ENCODE results near the gene GNAQ. TPM values are rescaled to one million over a fixed set of nuclear protein-coding genes. Genes with fewer than 3 reads are reported as not detected.

Gene GNAQ
- total RNA-seq, 1 donor from 2014 or later, result 172 TPM

DNA sequence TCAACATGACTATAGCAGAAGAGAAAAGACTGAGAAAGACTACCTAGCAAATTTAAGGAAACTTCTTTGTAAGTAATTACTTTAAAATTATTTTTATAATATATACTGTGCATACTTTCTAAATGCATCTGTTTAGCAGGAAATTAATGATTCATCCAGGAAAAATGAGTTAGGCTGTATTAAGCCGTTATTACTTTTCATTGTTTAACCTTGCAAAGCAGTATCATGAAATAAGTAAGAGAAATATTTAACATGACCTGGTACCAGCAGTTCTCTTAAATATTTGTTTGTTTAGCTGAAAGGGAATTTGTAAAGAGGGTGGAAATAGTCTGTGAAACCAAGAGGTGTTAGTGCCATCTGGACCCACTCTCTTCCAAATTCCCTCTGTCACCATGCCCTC is 175.0 kb downstream of the GNAQ start:
- DNase-seq (ENCODE audit: low spot score in 2 of 2) (no peak), FAIRE-seq (no peak)

DNA sequence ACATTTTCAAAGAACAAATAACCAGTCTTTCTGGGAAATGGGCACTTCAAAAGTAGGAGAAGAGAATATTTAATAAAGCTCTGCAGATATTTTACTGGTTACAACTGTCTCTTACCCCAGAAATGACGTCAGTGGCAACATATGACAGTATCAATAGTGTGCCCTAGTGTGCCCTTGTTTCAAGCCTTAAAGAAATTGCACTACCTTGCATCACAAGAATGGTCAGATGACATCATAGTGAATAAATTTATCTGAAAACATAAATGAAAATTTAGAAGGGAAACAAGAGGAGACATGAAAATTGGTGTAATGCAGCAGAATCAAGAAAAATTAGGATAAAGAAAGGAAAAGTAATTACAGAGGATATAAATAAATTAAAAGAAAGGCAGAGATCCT is 176.7 kb downstream of the GNAQ start:
- no peak for FAIRE-seq
- DNase-seq (ENCODE audit: low spot score in 2 of 2), result no peak

- no peak for FAIRE-seq
- DNase-seq (ENCODE audit: low spot score in 2 of 2), result no peak
Observed at GRCh38 chr9:77854258-77854915, 177.2 kb downstream of the GNAQ start.

GRCh38 chr9:77853716-77854115 is 177.9 kb downstream of the GNAQ start:
- DNase-seq (ENCODE audit: low spot score in 2 of 2), result no peak

GRCh38 chr9:77851882-77852595 is 179.6 kb downstream of the GNAQ start:
- no peak for DNase-seq (ENCODE audit: low spot score in 2 of 2)
- FAIRE-seq, result no peak

More at GRCh38 chr9:77853716-77854115, 177.9 kb downstream of the GNAQ start:
- FAIRE-seq, result no peak

GRCh38 chr9:77848897-77849296 is 182.7 kb downstream of the GNAQ start:
- DNase-seq (ENCODE audit: low spot score in 2 of 2) (peak in 1 of 2 donors; percentile 41), FAIRE-seq (no peak)

- FAIRE-seq, result no peak
- DNase-seq (ENCODE audit: low spot score in 2 of 2), result no peak
Observed at GRCh38 chr9:77848404-77848803, 183.2 kb downstream of the GNAQ start.

- no peak for DNase-seq (ENCODE audit: low spot score in 2 of 2)
- no peak for FAIRE-seq
Observed at GRCh38 chr9:77847626-77848025, 184.0 kb downstream of the GNAQ start.

GRCh38 chr9:77847059-77847499 is 184.5 kb downstream of the GNAQ start:
- DNase-seq (ENCODE audit: low spot score in 2 of 2), result no peak
- FAIRE-seq, result no peak

DNA sequence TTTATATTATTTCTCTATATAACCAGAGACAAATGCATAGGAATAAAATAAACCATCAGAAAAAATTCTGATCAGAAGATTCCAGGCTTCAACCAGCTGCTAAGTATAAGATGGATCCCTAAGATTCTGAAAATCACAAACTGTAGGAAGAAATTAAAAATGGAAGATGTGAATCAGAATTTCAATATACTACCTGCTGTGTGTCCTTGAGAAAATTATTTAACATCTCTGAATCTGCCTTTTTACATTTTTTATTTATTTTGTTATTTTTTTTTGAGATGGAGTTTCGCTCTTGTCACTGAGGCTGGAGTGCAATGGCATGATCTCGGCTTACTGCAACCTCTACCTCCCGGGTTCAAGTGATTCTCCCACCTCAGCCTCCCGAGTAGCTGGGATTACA is 187.2 kb downstream of the GNAQ start:
- FAIRE-seq (no peak), DNase-seq (ENCODE audit: low spot score in 2 of 2) (no peak)

GRCh38 chr9:77843871-77844155 is 187.8 kb downstream of the GNAQ start:
- no peak for DNase-seq (ENCODE audit: low spot score in 2 of 2)
- no peak for FAIRE-seq

GRCh38 chr9:77843076-77843870 is 188.3 kb downstream of the GNAQ start:
- DNase-seq (ENCODE audit: low spot score in 2 of 2) (no peak), FAIRE-seq (no peak)

- FAIRE-seq (no peak), DNase-seq (ENCODE audit: low spot score in 2 of 2) (no peak)
Observed at GRCh38 chr9:77841739-77842386, 189.7 kb downstream of the GNAQ start.

- DNase-seq (ENCODE audit: low spot score in 2 of 2), result no peak
- no peak for FAIRE-seq
Observed at GRCh38 chr9:77839459-77840140, 192.0 kb downstream of the GNAQ start.

GRCh38 chr9:77838986-77839385 is 192.6 kb downstream of the GNAQ start:
- FAIRE-seq, result no peak
- no peak for DNase-seq (ENCODE audit: low spot score in 2 of 2)

GRCh38 chr9:77834898-77835488 is 196.6 kb downstream of the GNAQ start:
- DNase-seq (ENCODE audit: low spot score in 2 of 2) (no peak), FAIRE-seq (no peak)

GRCh38 chr9:77833561-77834429 is 197.8 kb downstream of the GNAQ start:
- FAIRE-seq (no peak), DNase-seq (ENCODE audit: low spot score in 2 of 2) (no peak)

DNA sequence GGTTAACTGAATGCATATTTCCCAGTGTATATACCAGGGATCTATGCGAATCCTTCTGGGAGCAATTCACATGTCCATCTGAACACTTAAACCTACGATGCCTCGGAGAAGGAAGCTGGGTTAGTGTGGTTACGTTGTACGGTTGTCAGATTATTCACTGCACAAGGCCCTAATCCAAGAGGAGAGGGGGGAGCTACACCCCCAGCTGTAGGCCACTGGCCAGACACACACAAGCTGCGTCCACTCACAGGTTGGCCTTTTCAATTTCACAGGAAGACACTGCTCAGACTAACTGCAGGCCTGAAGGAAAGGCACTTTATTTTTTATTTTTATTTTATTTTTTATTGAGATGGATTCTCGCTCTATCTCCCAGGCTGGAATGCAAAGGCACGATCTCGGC is 199.0 kb downstream of the GNAQ start:
- DNase-seq (ENCODE audit: low spot score in 2 of 2), result no peak
- FAIRE-seq, result no peak

DNA sequence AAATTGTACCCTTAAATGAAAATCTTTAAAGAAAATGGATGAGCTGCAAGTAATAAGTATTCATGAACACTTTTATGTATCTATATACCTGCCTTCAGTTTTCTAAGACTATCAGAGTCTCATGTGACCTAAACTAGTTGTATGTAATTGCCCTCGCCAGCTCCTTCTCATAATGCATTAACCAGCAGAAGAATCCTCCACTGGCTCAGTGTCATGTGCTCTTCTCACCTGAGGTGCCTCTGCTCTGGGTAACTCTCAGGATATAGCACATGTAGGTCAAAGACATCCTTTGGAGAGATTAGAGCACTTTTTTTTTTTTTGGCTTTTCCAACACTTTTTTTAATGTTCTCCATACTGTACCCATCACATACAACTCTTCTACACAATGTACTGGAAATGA is 199.8 kb downstream of the GNAQ start:
- FAIRE-seq, result no peak

More for the DNA sequence above, 199.8 kb downstream of the GNAQ start:
- no peak for DNase-seq (ENCODE audit: low spot score in 2 of 2)
